ENCODE data around the gene PLIN1.

- TF ChIP-seq CTCF (conservative IDR thresholded peaks at IDR 0.05; ENCODE audit: low read depth in 2 of 2) (no peak), EZH2 (IDR thresholded peaks at IDR 0.05; ENCODE audit: low read depth, unreplicated experiment) (no peak), POLR2AphosphoS5 (IDR thresholded peaks at IDR 0.05; ENCODE audit: low read depth) (no peak), EZH2phosphoT487 (IDR thresholded peaks at IDR 0.05; ENCODE audit: unreplicated experiment) (no peak), REST (IDR thresholded peaks at IDR 0.05; ENCODE audit: unreplicated experiment) (no peak), CREB1 (CRISPR knock-in tag; IDR thresholded peaks at IDR 0.05; ENCODE audit: low read depth) (no peak)
- TF ChIP-seq, protein P1, sequence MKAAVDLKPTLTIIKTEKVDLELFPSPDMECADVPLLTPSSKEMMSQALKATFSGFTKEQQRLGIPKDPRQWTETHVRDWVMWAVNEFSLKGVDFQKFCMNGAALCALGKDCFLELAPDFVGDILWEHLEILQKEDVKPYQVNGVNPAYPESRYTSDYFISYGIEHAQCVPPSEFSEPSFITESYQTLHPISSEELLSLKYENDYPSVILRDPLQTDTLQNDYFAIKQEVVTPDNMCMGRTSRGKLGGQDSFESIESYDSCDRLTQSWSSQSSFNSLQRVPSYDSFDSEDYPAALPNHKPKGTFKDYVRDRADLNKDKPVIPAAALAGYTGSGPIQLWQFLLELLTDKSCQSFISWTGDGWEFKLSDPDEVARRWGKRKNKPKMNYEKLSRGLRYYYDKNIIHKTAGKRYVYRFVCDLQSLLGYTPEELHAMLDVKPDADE (IDR thresholded peaks at IDR 0.05) = no peak
These were observed at the start of gene PLIN1 for GRCh38 chr15:89679212-89679611.

Measured in GM23338 (cell line).